Mesenchymal stem cell (in vitro differentiated cells and primary cell): Measurements from ENCODE around the gene DPH2.
A peak's percentile ranks its signal among the peaks of the same experiment; 100 is the strongest.

Experiments
- DNase-seq: peaks from one replicate; pipeline ENCODE4 v3.0.0-alpha.2; 2013
- H2AFZ ChIP-seq: one replicate; pipeline ENCODE4 v1.6.1; 2013; ENCODE audit warnings: low read depth, mild to moderate bottlenecking, control low read depth, inconsistent platforms, low read length, moderate library complexity
- H2AK5ac ChIP-seq: 2 replicates; pipeline ENCODE4 v1.6.1; 2013; ENCODE audit warnings: low read length, moderate library complexity, mild to moderate bottlenecking, inconsistent platforms; ENCODE audit not compliant: severe bottlenecking
- H2BK120ac ChIP-seq: one replicate; pipeline ENCODE4 v1.6.1; 2013; ENCODE audit warnings: low read depth, mild to moderate bottlenecking, inconsistent platforms, low read length, moderate library complexity
- H2BK12ac ChIP-seq, 2 experiments: one replicate each; pipeline ENCODE4 v1.6.1; 2013; ENCODE audit warnings: inconsistent platforms in 2 of 2, low read length in 2 of 2, mild to moderate bottlenecking in 2 of 2, moderate library complexity in 2 of 2, control low read depth in 1 of 2
- H2BK15ac ChIP-seq: one replicate; pipeline ENCODE4 v1.6.1; 2013; ENCODE audit warnings: mild to moderate bottlenecking, low read depth, inconsistent platforms; ENCODE audit not compliant: poor library complexity, severe bottlenecking
- H2BK5ac ChIP-seq: 2 replicates; pipeline ENCODE4 v1.6.1; 2013; ENCODE audit warnings: low read depth, mild to moderate bottlenecking, low read length, control low read depth, inconsistent platforms; ENCODE audit not compliant: poor library complexity, severe bottlenecking
- H3K14ac ChIP-seq, 2 experiments: one replicate each; pipeline ENCODE4 v1.6.1; 2013; ENCODE audit warnings: inconsistent platforms in 2 of 2, low read length in 2 of 2, control low read depth in 1 of 2, mild to moderate bottlenecking in 1 of 2, moderate library complexity in 1 of 2
- H3K18ac ChIP-seq, 2 experiments: one replicate each; pipeline ENCODE4 v1.6.1; 2013; ENCODE audit warnings: inconsistent platforms in 2 of 2, low read length in 2 of 2, control low read depth in 1 of 2, low read depth in 1 of 2, mild to moderate bottlenecking in 1 of 2
- H3K23ac ChIP-seq, 2 experiments: one replicate each; pipeline ENCODE4 v1.6.1; 2013; ENCODE audit warnings: inconsistent platforms in 2 of 2, low read length in 2 of 2, mild to moderate bottlenecking in 2 of 2, moderate library complexity in 2 of 2, control low read depth in 1 of 2
- H3K27ac ChIP-seq: 2 replicates; pipeline ENCODE4 v1.5.1; 2013; ENCODE audit warnings: mild to moderate bottlenecking, moderate library complexity, low read length, control low read depth, inconsistent platforms; ENCODE audit not compliant: poor library complexity, severe bottlenecking
- H3K27me3 ChIP-seq, 2 experiments: 2 replicates each; pipeline versions ENCODE4 v1.6.1 to v1.7.0; 2013; ENCODE audit warnings: low read length in 2 of 2, mild to moderate bottlenecking in 2 of 2, moderate library complexity in 2 of 2, control low read depth in 1 of 2, inconsistent platforms in 1 of 2; ENCODE audit not compliant: control insufficient read depth in 1 of 2, insufficient read depth in 1 of 2
- H3K36me3 ChIP-seq, 2 experiments: 2 replicates each; pipeline versions ENCODE4 v1.6.1 to v1.7.0; 2013; ENCODE audit warnings: low read length in 2 of 2, control low read depth in 1 of 2, inconsistent platforms in 1 of 2, low read depth in 1 of 2, mild to moderate bottlenecking in 1 of 2; ENCODE audit not compliant: insufficient read depth in 2 of 2, control insufficient read depth in 1 of 2
- H3K4ac ChIP-seq, 2 experiments: one replicate each; pipeline ENCODE4 v1.6.1; 2013; ENCODE audit warnings: inconsistent platforms in 2 of 2, low read length in 2 of 2, mild to moderate bottlenecking in 2 of 2, moderate library complexity in 2 of 2, control low read depth in 1 of 2, low read depth in 1 of 2
- H3K4me1 ChIP-seq: 2 replicates; pipeline ENCODE4 v1.6.1; 2013; ENCODE audit warnings: low read depth, low read length, control low read depth; ENCODE audit not compliant: control insufficient read depth, insufficient read depth
- H3K4me2 ChIP-seq: 2 replicates; pipeline ENCODE4 v1.6.1; 2013; ENCODE audit warnings: low read length, mild to moderate bottlenecking, inconsistent platforms; ENCODE audit not compliant: poor library complexity, severe bottlenecking
- H3K4me3 ChIP-seq, 2 experiments: 2 replicates each; pipeline versions ENCODE4 v1.5.1 to v1.7.0; 2013; ENCODE audit warnings: low read length in 2 of 2, mild to moderate bottlenecking in 2 of 2, control low read depth in 1 of 2, low read depth in 1 of 2; ENCODE audit not compliant: insufficient read depth in 1 of 2
- H3K79me1 ChIP-seq: replicated peaks from 2 replicates; pipeline ENCODE4 v1.6.1; 2013; ENCODE audit warnings: mild to moderate bottlenecking, control low read depth, low read length, inconsistent platforms; ENCODE audit not compliant: poor library complexity, severe bottlenecking
- H3K9ac ChIP-seq: 2 replicates; pipeline ENCODE4 v1.7.0; 2013; ENCODE audit warnings: mild to moderate bottlenecking, low read length, moderate library complexity
- H3K9me3 ChIP-seq: 2 replicates; pipeline ENCODE4 v1.7.0; 2013; ENCODE audit warnings: mild to moderate bottlenecking, low read length; ENCODE audit not compliant: control insufficient read depth
- H4K8ac ChIP-seq: one replicate; pipeline ENCODE4 v1.6.1; 2013; ENCODE audit warnings: inconsistent platforms, mild to moderate bottlenecking, low read length, moderate library complexity
- H4K91ac ChIP-seq: one replicate; pipeline ENCODE4 v1.6.1; 2013; ENCODE audit warnings: mild to moderate bottlenecking, low read length, inconsistent platforms
- WGBS: methylation state at CpG from one replicate; pipeline ENCODE4 v1.1.7; 2013; ENCODE audit warnings: mixed read lengths; 5-methylcytosine and 5-hydroxymethylcytosine counted together

Gene DPH2

DNA sequence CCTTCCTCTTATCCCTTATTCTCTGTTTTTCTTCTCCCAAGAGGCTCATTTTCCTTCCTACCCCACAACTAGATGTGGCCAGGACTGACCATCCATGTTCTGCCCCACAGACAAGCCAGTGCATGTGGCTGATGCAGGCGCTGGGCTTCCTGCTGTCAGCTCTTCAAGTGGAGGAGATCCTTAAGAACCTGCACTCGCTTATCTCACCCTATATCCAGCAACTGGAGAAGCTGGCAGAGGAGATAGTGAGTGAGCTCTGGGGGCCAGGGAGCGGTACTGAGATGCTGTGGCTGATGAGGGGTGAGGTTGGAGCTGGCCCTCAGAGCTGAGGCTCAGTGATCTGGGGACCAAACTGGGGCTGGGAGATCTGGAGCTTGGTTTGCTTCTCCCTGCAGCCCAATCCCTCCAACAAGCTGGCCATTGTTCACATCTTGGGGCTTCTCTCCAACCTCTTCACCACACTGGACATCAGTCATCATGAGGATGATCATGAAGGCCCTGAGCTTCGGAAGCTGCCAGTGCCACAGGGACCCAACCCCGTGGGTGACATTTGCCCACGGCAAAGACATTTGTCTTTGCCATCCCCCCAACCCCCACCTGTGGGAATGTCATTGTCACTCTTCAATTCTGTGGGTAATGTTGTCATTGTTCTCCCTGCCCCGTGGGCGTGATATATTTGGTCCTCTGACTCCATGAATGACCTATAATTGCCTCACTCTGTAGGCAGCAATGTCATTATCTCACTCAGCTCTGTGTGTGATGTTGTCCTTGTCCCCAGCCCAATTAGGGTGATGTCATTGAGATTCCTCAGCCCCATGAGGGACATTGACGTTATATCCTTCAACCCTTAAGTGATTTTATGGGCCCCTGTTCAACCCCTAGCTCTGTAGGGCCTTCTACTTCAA lies 11.2 kb upstream of the DPH2 start:
- H2BK120ac ChIP-seq: no peak overlapping the region
- H3K4ac ChIP-seq: no peak overlapping the region
- H2AFZ ChIP-seq: no peak overlapping the region
- H2BK5ac ChIP-seq: no peak overlapping the region
- 92% methylated on average over 8 of the region's 9 CpGs for WGBS
- no peak overlapping the region for H3K9ac ChIP-seq
- no peaks in the 10 kb centered on the region for H3K4me1 ChIP-seq
- H3K23ac ChIP-seq: no peak overlapping the region
- H2BK12ac ChIP-seq: no peak overlapping the region
- H4K91ac ChIP-seq: no peak overlapping the region
- no peak overlapping the region for H3K4me2 ChIP-seq
- no peak overlapping the region for H4K8ac ChIP-seq
- no peak overlapping the region for H3K27ac ChIP-seq
- H3K4me3 ChIP-seq: no peak overlapping the region
- H3K14ac ChIP-seq: no peak overlapping the region
- H3K18ac ChIP-seq: no peak overlapping the region
- H2BK15ac ChIP-seq: no peak overlapping the region
- no peak overlapping the region for H2AK5ac ChIP-seq
- no peak for DNase-seq
- H3K9me3 ChIP-seq: no peaks in the 10 kb centered on the region
- peaks cover 14% of the 10 kb centered on the region for H3K79me1 ChIP-seq
- H3K36me3 ChIP-seq: peaks cover 61 to 80% of the 10 kb centered on the region in 2 experiments
- no peaks in the 10 kb centered on the region for H3K27me3 ChIP-seq

DNA sequence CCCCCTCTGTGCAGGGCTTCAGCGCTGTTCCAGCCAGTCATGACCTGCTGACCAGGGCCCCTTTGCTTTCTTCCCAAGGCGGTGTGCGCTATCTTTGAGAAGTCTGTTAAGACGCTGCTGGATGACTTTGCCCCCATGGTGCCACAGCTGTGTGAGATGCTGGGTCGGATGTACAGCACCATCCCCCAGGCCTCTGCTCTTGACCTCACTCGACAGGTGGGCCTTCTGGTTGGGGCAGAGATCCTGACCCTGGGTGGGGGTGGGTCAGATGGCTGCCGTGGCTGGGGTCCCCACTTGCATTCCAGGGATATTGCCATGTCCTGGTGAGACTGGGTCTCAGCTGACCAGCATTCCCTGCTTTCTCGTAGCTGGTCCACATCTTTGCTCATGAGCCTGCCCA lies 9.0 kb upstream of the DPH2 start:
- H2BK15ac ChIP-seq: no peak overlapping the region
- no peak overlapping the region for H3K4me2 ChIP-seq
- no peaks in the 10 kb centered on the region for H3K27me3 ChIP-seq
- H3K9ac ChIP-seq: no peak overlapping the region
- H3K27ac ChIP-seq: no peak overlapping the region
- H2BK5ac ChIP-seq: no peak overlapping the region
- no peak overlapping the region for H2BK12ac ChIP-seq
- H3K36me3 ChIP-seq: peaks cover 71 to 96% of the 10 kb centered on the region in 2 experiments
- no peak for DNase-seq
- H2BK120ac ChIP-seq: no peak overlapping the region
- H2AK5ac ChIP-seq: no peak overlapping the region
- no peak overlapping the region for H4K91ac ChIP-seq
- H4K8ac ChIP-seq: no peak overlapping the region
- no peak overlapping the region for H2AFZ ChIP-seq
- H3K4me3 ChIP-seq: peak overlapping the region in 1 of 2 experiments; percentile 20
- no peak overlapping the region for H3K18ac ChIP-seq
- H3K79me1 ChIP-seq: peaks cover 8% of the 10 kb centered on the region
- no peaks in the 10 kb centered on the region for H3K9me3 ChIP-seq
- H3K4ac ChIP-seq: no peak overlapping the region
- H3K4me1 ChIP-seq: no peaks in the 10 kb centered on the region
- 93% methylated on average over 8 of the region's 8 CpGs for WGBS
- H3K23ac ChIP-seq: no peak overlapping the region
- no peak overlapping the region for H3K14ac ChIP-seq

DNA sequence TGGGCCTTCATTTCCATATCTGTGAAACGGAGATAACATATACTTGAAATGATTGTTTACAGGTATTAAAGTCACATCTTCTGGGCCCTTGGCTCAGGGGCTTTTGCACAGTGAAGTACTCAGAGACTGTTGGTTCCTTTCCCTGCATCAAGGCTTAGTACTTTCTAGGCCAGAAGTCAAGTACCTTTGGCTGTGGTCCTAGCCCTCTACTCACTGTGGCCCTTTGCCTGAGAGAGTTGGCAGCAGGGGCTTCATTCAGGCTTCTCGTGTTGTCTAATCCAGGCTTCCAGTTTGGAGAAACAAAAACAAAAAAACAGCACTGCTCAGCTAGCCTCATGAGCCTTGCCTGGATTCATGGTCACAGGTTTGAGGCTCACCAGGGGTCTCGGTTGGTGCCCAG lies 8.1 kb upstream of the DPH2 start:
- H3K4me1 ChIP-seq: no peaks in the 10 kb centered on the region
- H2AFZ ChIP-seq: no peak overlapping the region
- H3K9me3 ChIP-seq: no peaks in the 10 kb centered on the region
- H3K27ac ChIP-seq: no peak overlapping the region
- 89% methylated on average over 3 of the region's 3 CpGs for WGBS
- no peak overlapping the region for H3K4ac ChIP-seq
- H3K79me1 ChIP-seq: peaks cover 3% of the 10 kb centered on the region
- no peak overlapping the region for H2BK120ac ChIP-seq
- H3K9ac ChIP-seq: no peak overlapping the region
- H3K27me3 ChIP-seq: no peaks in the 10 kb centered on the region
- no peak overlapping the region for H4K8ac ChIP-seq
- H3K18ac ChIP-seq: no peak overlapping the region
- no peak overlapping the region for H2BK15ac ChIP-seq
- H3K36me3 ChIP-seq: peaks cover 73 to 97% of the 10 kb centered on the region in 2 experiments
- H2AK5ac ChIP-seq: no peak overlapping the region
- no peak overlapping the region for H4K91ac ChIP-seq
- no peak for DNase-seq
- H2BK12ac ChIP-seq: no peak overlapping the region
- no peak overlapping the region for H3K4me3 ChIP-seq
- no peak overlapping the region for H3K14ac ChIP-seq
- no peak overlapping the region for H3K4me2 ChIP-seq
- no peak overlapping the region for H2BK5ac ChIP-seq
- H3K23ac ChIP-seq: no peak overlapping the region

DNA sequence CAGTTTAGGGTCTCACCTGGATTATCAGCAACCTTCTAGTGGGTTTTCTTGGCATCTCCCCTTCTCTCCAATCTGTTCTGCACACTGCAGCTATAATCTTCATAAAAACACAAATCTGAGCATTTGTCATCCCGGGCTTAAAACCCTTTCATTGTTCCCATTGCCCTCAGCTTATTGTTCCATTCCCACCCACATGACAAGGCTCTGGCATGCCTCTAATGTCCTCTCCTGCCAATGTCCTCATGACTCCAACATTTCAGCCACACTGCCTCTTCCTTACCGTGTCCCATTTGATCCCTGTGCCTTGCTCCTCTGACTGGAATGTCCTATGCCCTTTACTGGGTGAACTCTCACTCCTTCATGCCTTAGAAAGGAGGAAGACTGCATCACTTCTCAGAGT lies 7.5 kb upstream of the DPH2 start:
- Histone ChIP-seq H3K4me1 (no peaks in the 10 kb centered on the region), H3K4me2 (no peak overlapping the region)

More for the DNA sequence above, 7.5 kb upstream of the DPH2 start:
- Histone ChIP-seq H2BK15ac (no peak overlapping the region), H3K4me3 (no peak overlapping the region), H3K79me1 (peaks cover 2% of the 10 kb centered on the region), H2BK12ac (no peak overlapping the region), H2AFZ (no peak overlapping the region), H3K27me3 (no peaks in the 10 kb centered on the region), H3K27ac (no peak overlapping the region), H2AK5ac (no peak overlapping the region), H2BK120ac (no peak overlapping the region), H3K23ac (no peak overlapping the region), H4K8ac (no peak overlapping the region), H2BK5ac (no peak overlapping the region), H3K4ac (no peak overlapping the region), H3K18ac (no peak overlapping the region), H3K14ac (no peak overlapping the region), H3K9ac (no peak overlapping the region), H3K36me3 (peaks cover 73 to 96% of the 10 kb centered on the region in 2 experiments), H3K9me3 (no peaks in the 10 kb centered on the region), H4K91ac (no peak overlapping the region)
- WGBS: 80% methylated on average over 2 of the region's 2 CpGs
- no peak for DNase-seq
